Left lung (tissue), 10 donors: ENCODE measurements around the gene P3H1. TPM values are rescaled to one million over a fixed set of nuclear protein-coding genes. Genes with fewer than 3 reads are reported as not detected.
A peak's percentile ranks its signal among the peaks of the same experiment; 100 is the strongest.

Source experiments
- ATAC-seq: fragments of 200-7000 bp; cut with Tn5 transposase; one replicate; pipeline ENCODE4 v1.9.1; 2020; ENCODE audit warnings: moderate library complexity
- DNase-seq, 4 donors: peaks; one replicate each; pipeline ENCODE4 v3.0.0-alpha.2; 2013 to 2020
- H3K27ac ChIP-seq, 2 donors: fragments of 200-600 bp; sonication (generic) in 1 of 2; one replicate each; pipeline versions ENCODE4 v1.5.0 to v1.8.0; 2020 to 2021
- H3K27me3 ChIP-seq, 2 donors: fragments of 200-600 bp; sonication (generic) in 1 of 2; one replicate each; pipeline versions ENCODE4 v1.5.0 to v1.8.0; 2020 to 2021
- H3K36me3 ChIP-seq, 2 donors: fragments of 200-600 bp; sonication (generic) in 1 of 2; one replicate each; pipeline versions ENCODE4 v1.5.0 to v1.8.0; 2020 to 2021
- H3K4me1 ChIP-seq, 2 donors: fragments of 200-600 bp; one replicate each; pipeline ENCODE4 v1.8.0; 2021
- H3K4me3 ChIP-seq, 2 donors: fragments of 200-600 bp; sonication (generic) in 1 of 2; one replicate each; pipeline versions ENCODE4 v1.5.0 to v1.8.0; 2020 to 2021; ENCODE audit warnings: mild to moderate bottlenecking in 1 of 2
- H3K9me3 ChIP-seq, 2 donors: fragments of 200-600 bp; sonication (generic) in 1 of 2; one replicate each; pipeline versions ENCODE4 v1.5.0 to v1.8.0; 2020 to 2021
- CTCF ChIP-seq, 2 donors: fragments of 200-600 bp; sonication (generic) in 1 of 2; IDR thresholded peaks; one replicate each; pipeline versions ENCODE4 v1.5.0 to v1.8.0; 2021; ENCODE audit warnings: antibody characterized with exemption in 2 of 2
- intact Hi-C, 2 donors: fragments of 100-400 bp; cut with DNase I; formaldehyde crosslinking; loops; one replicate each; pipeline versions ENCODE4 v1.11.2 to v1.14.2; 2022
- polyA plus RNA-seq, 6 donors: library from polyadenylated mRNA; unstranded; fragments of 120-200 nt; gene quantifications; one replicate each; pipeline ENCODE4 v1.2.1, GENCODE V29; 2013; ENCODE audit not compliant: insufficient read length in 6 of 6
- total RNA-seq, 2 donors: library from RNA; stranded (reverse); fragmentation: NEBNext Ultra II Directional; extraction: Animal tissue kit (Norgen Biotek cat#: 25700); gene quantifications; one replicate each; pipeline ENCODE4 v1.2.1, GENCODE V29; 2021
- donor health status: DM: no; HTN: yes; CAD: no.
- donor health status: DM: no; HTN: no; CAD: no.

The P3H1 gene
- total and polyA plus RNA-seq, 8 donors = 47.4 to 101 (median 86.1) TPM

- peak overlapping the region; percentile 98 to 99 for H3K4me3 ChIP-seq
- no peak for DNase-seq
- ATAC-seq = peak; percentile 21
- peaks cover 0 to 1% of the 10 kb centered on the region in 2 donors for H3K36me3 ChIP-seq
- H3K4me1 ChIP-seq = peaks cover 13 to 46% of the 10 kb centered on the region in 2 donors
- peak overlapping the region; percentile 77 to 92 for H3K27ac ChIP-seq
- no peak for TF ChIP-seq CTCF (IDR thresholded peaks at IDR 0.05)
- intact Hi-C loops = no loop called here
- no peaks in the 10 kb centered on the region for H3K27me3 ChIP-seq
- H3K9me3 ChIP-seq = no peaks in the 10 kb centered on the region
Observed at GRCh38 chr1:42767510-42768000, 727 bp upstream of the P3H1 start.

GRCh38 chr1:42765832-42766740, 742 bp downstream of the P3H1 start:
- Histone ChIP-seq H3K4me1 (peaks cover 13 to 50% of the 10 kb centered on the region in 2 donors), H3K27me3 (no peaks in the 10 kb centered on the region), H3K27ac (peak overlapping the region; percentile 90 to 92), H3K36me3 (peaks cover 0 to 16% of the 10 kb centered on the region in 2 donors), H3K9me3 (no peaks in the 10 kb centered on the region), H3K4me3 (peak overlapping the region; percentile 92 to 99)
- peak in 2 of 4 donors; percentile 62 to 80 for DNase-seq
- peak; percentile 27 to 43 for TF ChIP-seq CTCF (IDR thresholded peaks at IDR 0.05)
- ATAC-seq = peak; percentile 20
- intact Hi-C loops = no loop called here

DNA sequence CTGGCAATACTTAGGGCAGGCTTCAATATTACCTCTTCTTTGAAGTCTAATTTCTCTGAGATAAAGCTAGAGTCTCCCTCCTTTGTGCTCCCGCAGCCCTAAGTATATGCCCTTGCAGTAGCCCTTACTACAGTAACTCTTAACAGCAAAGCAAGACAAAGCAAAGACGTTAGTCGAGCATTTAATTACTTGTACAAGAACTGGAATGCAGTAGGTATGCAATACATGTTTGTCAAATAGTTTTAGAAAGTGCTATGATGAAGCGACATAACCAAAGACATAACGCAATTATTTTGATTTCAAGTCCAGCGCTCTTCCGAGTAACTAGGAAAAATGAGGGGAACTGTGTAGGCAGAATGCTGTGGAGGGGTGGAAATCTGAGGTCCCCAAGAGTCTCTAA, 1.6 kb downstream of the P3H1 start:
- ATAC-seq (no peak), DNase-seq (peak in 1 of 4 donors; percentile 13)
- Histone ChIP-seq H3K27ac (peak overlapping the region in 1 of 2 donors; percentile 90), H3K4me1 (peaks cover 13 to 50% of the 10 kb centered on the region in 2 donors), H3K27me3 (no peaks in the 10 kb centered on the region), H3K36me3 (peaks cover 0 to 22% of the 10 kb centered on the region in 2 donors), H3K4me3 (peak overlapping the region; percentile 92 to 99), H3K9me3 (no peaks in the 10 kb centered on the region)
- TF ChIP-seq CTCF (IDR thresholded peaks at IDR 0.05) = no peak
- intact Hi-C loops = no loop called here

DNA sequence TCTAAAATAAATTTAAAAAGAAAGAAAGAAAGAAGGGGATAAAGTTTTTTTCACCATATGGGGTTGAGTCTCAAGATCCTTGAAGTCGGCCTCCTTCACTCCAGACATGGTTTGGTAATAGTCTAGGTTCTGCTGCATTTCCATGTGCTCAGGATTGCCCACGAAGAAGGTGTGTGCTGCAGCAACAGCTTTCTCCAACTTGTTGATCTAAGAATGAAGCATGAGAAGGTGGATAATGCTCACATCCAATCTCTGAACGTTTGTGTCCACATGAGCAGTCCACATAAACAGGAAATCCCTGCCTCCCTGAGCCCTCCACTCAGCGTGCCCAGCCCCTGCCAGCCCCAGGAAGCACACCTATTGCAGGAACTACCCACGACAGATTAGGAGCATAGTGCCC, 4.6 kb downstream of the P3H1 start:
- no peaks in the 10 kb centered on the region for H3K9me3 ChIP-seq
- DNase-seq (no peak), ATAC-seq (no peak)
- peaks cover 9 to 30% of the 10 kb centered on the region in 2 donors for H3K4me1 ChIP-seq
- H3K27me3 ChIP-seq = no peaks in the 10 kb centered on the region
- H3K27ac ChIP-seq = no peak overlapping the region
- TF ChIP-seq CTCF (IDR thresholded peaks at IDR 0.05) = no peak
- H3K36me3 ChIP-seq = peaks cover 4 to 52% of the 10 kb centered on the region in 2 donors
- intact Hi-C loops = no loop called here
- no peak overlapping the region for H3K4me3 ChIP-seq

DNA sequence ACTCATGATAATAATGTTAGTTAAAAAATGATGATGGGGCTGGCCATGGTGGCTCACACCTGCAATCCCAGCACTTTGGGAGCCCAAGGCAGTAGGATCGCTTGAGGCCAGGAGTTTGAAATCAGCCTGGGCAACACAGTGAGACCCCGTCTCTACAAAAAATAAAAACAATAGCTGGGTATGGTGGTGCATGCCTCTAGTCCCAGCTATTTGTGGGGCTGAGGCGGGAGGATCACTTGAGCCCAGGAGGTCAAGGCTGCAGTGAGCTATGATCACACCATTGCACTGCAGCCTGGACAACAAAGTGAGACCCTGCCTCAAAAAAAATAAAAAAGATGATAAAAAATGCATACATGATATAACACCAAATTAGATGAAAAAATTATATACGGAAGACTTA, 5.3 kb downstream of the P3H1 start:
- Histone ChIP-seq H3K36me3 (peaks cover 4 to 56% of the 10 kb centered on the region in 2 donors), H3K27me3 (no peaks in the 10 kb centered on the region), H3K27ac (no peak overlapping the region), H3K4me3 (no peak overlapping the region), H3K4me1 (peaks cover 9 to 30% of the 10 kb centered on the region in 2 donors), H3K9me3 (no peaks in the 10 kb centered on the region)
- TF ChIP-seq CTCF (IDR thresholded peaks at IDR 0.05) = no peak
- intact Hi-C loops = no loop called here
- ATAC-seq (no peak), DNase-seq (no peak)
